Transverse colon (tissue), 4 donors: ENCODE data around the gene NCAPG.

Experiments used
- EP300 ChIP-seq: sonication (generic); formaldehyde crosslinking; IDR thresholded peaks from one replicate; pipeline ENCODE4 v1.6.1; 2017; ENCODE audit warnings: antibody characterized with exemption, low read depth
- POLR2A ChIP-seq: fragments of 450-650 bp; IDR thresholded peaks from one replicate; pipeline ENCODE4 v1.6.1; 2016; ENCODE audit warnings: antibody characterized with exemption, mild to moderate bottlenecking, moderate library complexity
- POLR2AphosphoS5 ChIP-seq, 3 donors: sonication (generic); formaldehyde crosslinking; IDR thresholded peaks; one replicate each; pipeline ENCODE4 v1.6.1; 2016; ENCODE audit warnings: antibody characterized with exemption in 3 of 3
- TF ChIP-seq, protein P1 (sequence below), 5 experiments: fragments of 200-600 bp in 3 of 5; fragments of 450-650 bp in 2 of 5; sonication (generic) in 3 of 5; IDR thresholded peaks; 1 replicate in 2 of 5; 2 replicates in 3 of 5; pipeline ENCODE4 v1.5.1; 2016 to 2017; ENCODE audit warnings: antibody characterized with exemption in 5 of 5, inconsistent platforms in 3 of 5, mild to moderate bottlenecking in 2 of 5, moderate library complexity in 1 of 5

GRCh38 chr4:17781300-17782287 lies 29.2 kb upstream of the NCAPG start, which contains the start of gene FAM184B:
- TF ChIP-seq POLR2AphosphoS5 (IDR thresholded peaks at IDR 0.05): no peak
- TF ChIP-seq, protein P1, sequence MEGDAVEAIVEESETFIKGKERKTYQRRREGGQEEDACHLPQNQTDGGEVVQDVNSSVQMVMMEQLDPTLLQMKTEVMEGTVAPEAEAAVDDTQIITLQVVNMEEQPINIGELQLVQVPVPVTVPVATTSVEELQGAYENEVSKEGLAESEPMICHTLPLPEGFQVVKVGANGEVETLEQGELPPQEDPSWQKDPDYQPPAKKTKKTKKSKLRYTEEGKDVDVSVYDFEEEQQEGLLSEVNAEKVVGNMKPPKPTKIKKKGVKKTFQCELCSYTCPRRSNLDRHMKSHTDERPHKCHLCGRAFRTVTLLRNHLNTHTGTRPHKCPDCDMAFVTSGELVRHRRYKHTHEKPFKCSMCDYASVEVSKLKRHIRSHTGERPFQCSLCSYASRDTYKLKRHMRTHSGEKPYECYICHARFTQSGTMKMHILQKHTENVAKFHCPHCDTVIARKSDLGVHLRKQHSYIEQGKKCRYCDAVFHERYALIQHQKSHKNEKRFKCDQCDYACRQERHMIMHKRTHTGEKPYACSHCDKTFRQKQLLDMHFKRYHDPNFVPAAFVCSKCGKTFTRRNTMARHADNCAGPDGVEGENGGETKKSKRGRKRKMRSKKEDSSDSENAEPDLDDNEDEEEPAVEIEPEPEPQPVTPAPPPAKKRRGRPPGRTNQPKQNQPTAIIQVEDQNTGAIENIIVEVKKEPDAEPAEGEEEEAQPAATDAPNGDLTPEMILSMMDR (IDR thresholded peaks at IDR 0.05): no peak
- no peak for TF ChIP-seq POLR2A
- TF ChIP-seq EP300: no peak
